GM19463 (cell line): ENCODE data around the gene SPNS3.

Experiments
- ATAC-seq: cut with Tn5 transposase; IDR thresholded peaks from one replicate; pipeline ENCODE4 v1.9.1; 2021; ENCODE audit warnings: mild to moderate bottlenecking, moderate library complexity; ENCODE audit not compliant: unreplicated experiment

Gene SPNS3

GRCh38 chr17:4426499-4427208 is 7.1 kb upstream of the SPNS3 start:
- ATAC-seq: no peak

- no peak for ATAC-seq
These were observed 6.2 kb upstream of the SPNS3 start for GRCh38 chr17:4427505-4427904.

GRCh38 chr17:4436381-4436780 is 2.6 kb downstream of the SPNS3 start:
- no peak for ATAC-seq

- no peak for ATAC-seq
These were observed 3.1 kb downstream of the SPNS3 start for GRCh38 chr17:4436846-4437245.

GRCh38 chr17:4438162-4438944 is 4.6 kb downstream of the SPNS3 start:
- no peak for ATAC-seq

- ATAC-seq: no peak
These were observed 6.3 kb downstream of the SPNS3 start for GRCh38 chr17:4440021-4440420.

- ATAC-seq: no peak
These were observed 7.2 kb downstream of the SPNS3 start for GRCh38 chr17:4440690-4441686.

GRCh38 chr17:4442582-4442981 is 8.8 kb downstream of the SPNS3 start:
- ATAC-seq: no peak

- ATAC-seq: no peak
These were observed 9.7 kb downstream of the SPNS3 start for GRCh38 chr17:4443476-4443875.

GRCh38 chr17:4444782-4445473 is 11.2 kb downstream of the SPNS3 start:
- no peak for ATAC-seq

GRCh38 chr17:4445731-4446130 is 12.0 kb downstream of the SPNS3 start:
- ATAC-seq: no peak

- ATAC-seq: no peak
These were observed 12.8 kb downstream of the SPNS3 start for GRCh38 chr17:4446326-4447071.

- no peak for ATAC-seq
These were observed 14.6 kb downstream of the SPNS3 start for GRCh38 chr17:4448197-4448980.

- no peak for ATAC-seq
These were observed 16.0 kb downstream of the SPNS3 start for GRCh38 chr17:4449736-4450135.

- ATAC-seq: no peak
These were observed 17.1 kb downstream of the SPNS3 start for GRCh38 chr17:4450710-4451316.

- no peak for ATAC-seq
These were observed 20.3 kb downstream of the SPNS3 start for GRCh38 chr17:4453812-4454591.

- ATAC-seq: no peak
These were observed 26.9 kb downstream of the SPNS3 start for GRCh38 chr17:4460661-4461060.
